Testis (tissue), 3 donors: ENCODE data around the gene TUBGCP5. TPM values are rescaled to one million over a fixed set of nuclear protein-coding genes. Genes with fewer than 3 reads are reported as not detected.

Experiments
- DNase-seq: peaks from one replicate; pipeline ENCODE4 v3.0.0-alpha.2; 2019
- H3K27ac ChIP-seq, 2 donors: fragments of 200-600 bp; sonication (generic); one replicate each; pipeline ENCODE4 v1.5.1; 2019
- H3K27me3 ChIP-seq: fragments of 200-600 bp; sonication (generic); one replicate; pipeline ENCODE4 v1.5.1; 2019
- H3K36me3 ChIP-seq: fragments of 200-600 bp; sonication (generic); one replicate; pipeline ENCODE4 v1.5.1; 2017; ENCODE audit warnings: low read depth; ENCODE audit errors: missing control alignments
- H3K4me1 ChIP-seq: fragments of 200-600 bp; sonication (generic); one replicate; pipeline ENCODE4 v1.5.1; 2019
- H3K4me3 ChIP-seq, 2 donors: fragments of 200-600 bp; sonication (generic); one replicate each; pipeline ENCODE4 v1.5.1; 2017 to 2019
- H3K9me3 ChIP-seq: fragments of 200-600 bp; sonication (generic); one replicate; pipeline ENCODE4 v1.5.1; 2017
- POLR2A ChIP-seq: fragments of 450-650 bp; IDR thresholded peaks from one replicate; pipeline ENCODE4 v1.6.1; 2017; ENCODE audit warnings: antibody characterized with exemption, mild to moderate bottlenecking, moderate library complexity
- WGBS, 2 donors: methylation state at CpG; one replicate each; pipeline ENCODE4 v1.1.5; 2018; 5-methylcytosine and 5-hydroxymethylcytosine counted together
- intact Hi-C: fragments of 100-400 bp; cut with DNase I; formaldehyde crosslinking; loops from one replicate; pipeline ENCODE4 v1.15.1; 2023; ENCODE audit warnings: low total_unique reads
- polyA plus RNA-seq: library from polyadenylated mRNA; stranded (reverse); fragments of 350-450 nt; fragmentation: Illumina TruSeq; extraction: RNeasy Lipid Tissue Mini Kit (QIAGEN cat#74804); gene quantifications from one replicate; pipeline ENCODE4 v1.2.3, GENCODE V29; 2014; ENCODE audit warnings: low read depth, low replicate concordance; ENCODE audit not compliant: insufficient read depth
- total RNA-seq, 2 donors: library from RNA; depleted of rRNA; stranded (reverse); fragments of >200 nt; gene quantifications; one replicate each; pipeline ENCODE4 v1.2.3, GENCODE V29; 2016
- TF ChIP-seq, protein P1 (sequence below), 3 experiments: fragments of 450-650 bp in 2 of 3; fragments of 200-600 bp in 1 of 3; sonication (generic) in 1 of 3; IDR thresholded peaks; one replicate each; pipeline ENCODE4 v1.5.1; 2016 to 2019; ENCODE audit warnings: antibody characterized with exemption in 3 of 3, mild to moderate bottlenecking in 2 of 3, moderate library complexity in 1 of 3

Gene TUBGCP5
- total and polyA plus RNA-seq, 3 donors from 2014 or later: 28.6 to 55.1 (median 45.8) TPM

GRCh38 chr15:23069496-23070166 is 30.3 kb upstream of the TUBGCP5 start:
- intact Hi-C loops: no loop called here

GRCh38 chr15:23067416-23067815 is 28.0 kb upstream of the TUBGCP5 start:
- Histone ChIP-seq H3K36me3 (no peaks in the 10 kb centered on the region), H3K4me3 (no peak overlapping the region), H3K4me1 (no peaks in the 10 kb centered on the region), H3K27ac (no peak overlapping the region), H3K27me3 (no peaks in the 10 kb centered on the region), H3K9me3 (no peaks in the 10 kb centered on the region)
- TF ChIP-seq POLR2A: no peak
- TF ChIP-seq, protein P1, sequence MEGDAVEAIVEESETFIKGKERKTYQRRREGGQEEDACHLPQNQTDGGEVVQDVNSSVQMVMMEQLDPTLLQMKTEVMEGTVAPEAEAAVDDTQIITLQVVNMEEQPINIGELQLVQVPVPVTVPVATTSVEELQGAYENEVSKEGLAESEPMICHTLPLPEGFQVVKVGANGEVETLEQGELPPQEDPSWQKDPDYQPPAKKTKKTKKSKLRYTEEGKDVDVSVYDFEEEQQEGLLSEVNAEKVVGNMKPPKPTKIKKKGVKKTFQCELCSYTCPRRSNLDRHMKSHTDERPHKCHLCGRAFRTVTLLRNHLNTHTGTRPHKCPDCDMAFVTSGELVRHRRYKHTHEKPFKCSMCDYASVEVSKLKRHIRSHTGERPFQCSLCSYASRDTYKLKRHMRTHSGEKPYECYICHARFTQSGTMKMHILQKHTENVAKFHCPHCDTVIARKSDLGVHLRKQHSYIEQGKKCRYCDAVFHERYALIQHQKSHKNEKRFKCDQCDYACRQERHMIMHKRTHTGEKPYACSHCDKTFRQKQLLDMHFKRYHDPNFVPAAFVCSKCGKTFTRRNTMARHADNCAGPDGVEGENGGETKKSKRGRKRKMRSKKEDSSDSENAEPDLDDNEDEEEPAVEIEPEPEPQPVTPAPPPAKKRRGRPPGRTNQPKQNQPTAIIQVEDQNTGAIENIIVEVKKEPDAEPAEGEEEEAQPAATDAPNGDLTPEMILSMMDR (IDR thresholded peaks at IDR 0.05): no peak
- DNase-seq: no peak
- intact Hi-C loops: no loop called here
- WGBS, 2 donors: 95 to 97% methylated on average over 15 of the region's 15 CpGs

More at GRCh38 chr15:23069496-23070166, 30.3 kb upstream of the TUBGCP5 start:
- no peak overlapping the region for H3K27ac ChIP-seq
- H3K4me1 ChIP-seq: no peaks in the 10 kb centered on the region
- WGBS, 2 donors: 50 to 66% methylated on average over 20 of the region's 20 CpGs
- no peaks in the 10 kb centered on the region for H3K9me3 ChIP-seq
- no peak for TF ChIP-seq POLR2A
- TF ChIP-seq, protein P1 (IDR thresholded peaks at IDR 0.05): peak in 1 of 3 experiments; percentile 12
- peak; percentile 36 for DNase-seq
- no peaks in the 10 kb centered on the region for H3K27me3 ChIP-seq
- H3K4me3 ChIP-seq: peak overlapping the region in 1 of 2 donors; percentile 15
- no peaks in the 10 kb centered on the region for H3K36me3 ChIP-seq

- Histone ChIP-seq H3K36me3 (no peaks in the 10 kb centered on the region), H3K4me3 (peak overlapping the region in 1 of 2 donors; percentile 17), H3K4me1 (no peaks in the 10 kb centered on the region), H3K27ac (no peak overlapping the region), H3K9me3 (no peaks in the 10 kb centered on the region), H3K27me3 (no peaks in the 10 kb centered on the region)
- no peak for DNase-seq
- TF ChIP-seq POLR2A: no peak
- TF ChIP-seq, protein P1 (IDR thresholded peaks at IDR 0.05): no peak
- intact Hi-C loops: no loop called here
- 73 to 79% methylated on average over 23 of the region's 23 CpGs for WGBS, 2 donors
Observed at GRCh38 chr15:23065836-23066235, 26.5 kb upstream of the TUBGCP5 start.

GRCh38 chr15:23064156-23064555 is 24.8 kb upstream of the TUBGCP5 start:
- no peak overlapping the region for H3K27ac ChIP-seq
- H3K4me3 ChIP-seq: no peak overlapping the region
- 86 to 96% methylated on average over 3 to 5 of the region's 5 CpGs for WGBS, 2 donors
- no peaks in the 10 kb centered on the region for H3K4me1 ChIP-seq
- H3K9me3 ChIP-seq: no peaks in the 10 kb centered on the region
- intact Hi-C loops: no loop called here
- TF ChIP-seq POLR2A: no peak
- TF ChIP-seq, protein P1 (IDR thresholded peaks at IDR 0.05): no peak
- no peaks in the 10 kb centered on the region for H3K36me3 ChIP-seq
- H3K27me3 ChIP-seq: no peaks in the 10 kb centered on the region
- no peak for DNase-seq

DNA sequence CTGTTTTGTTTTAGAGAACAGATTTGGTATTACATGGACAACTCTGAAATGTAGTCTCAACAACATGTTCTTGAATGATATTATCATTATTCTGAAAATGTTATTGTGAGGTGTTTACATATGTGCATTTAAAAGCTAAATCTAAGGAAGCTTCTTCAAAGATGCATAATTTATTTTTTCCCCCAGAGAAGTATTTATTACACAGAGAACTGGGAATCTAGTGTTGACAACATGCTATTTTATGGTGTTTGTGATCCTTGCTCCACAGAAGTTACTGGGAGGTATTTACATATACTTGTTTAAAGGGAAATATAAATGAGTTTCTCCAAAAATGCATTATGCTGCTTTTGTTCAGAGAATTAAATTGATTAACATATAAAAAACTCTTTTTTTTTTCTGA is 18.3 kb upstream of the TUBGCP5 start:
- TF ChIP-seq, protein P1 (IDR thresholded peaks at IDR 0.05): no peak
- no peak for TF ChIP-seq POLR2A
- H3K4me3 ChIP-seq: no peak overlapping the region
- no peaks in the 10 kb centered on the region for H3K27me3 ChIP-seq
- no peaks in the 10 kb centered on the region for H3K36me3 ChIP-seq
- H3K9me3 ChIP-seq: no peaks in the 10 kb centered on the region
- intact Hi-C loops: no loop called here
- H3K4me1 ChIP-seq: no peaks in the 10 kb centered on the region
- no peak overlapping the region for H3K27ac ChIP-seq
- DNase-seq: no peak
